Eye (tissue), 1 donor: ENCODE measurements around the gene HMGXB4.
"Not testable (repeated sequence)": the region's sequence is repeated elsewhere in the genome, so short reads cannot be mapped to it uniquely, and the experiment has no call there.

Source experiments
- DNase-seq: peaks from one replicate; pipeline ENCODE4 v3.0.0-alpha.2; 2015

HMGXB4 gene

GRCh38 chr22:35257321-35258190, at the start of gene HMGXB4:
TSS of gene HMGXB4 (plus strand) at chr22:35257493. CDS start at chr22:35262391, 4,898 bp downstream.
- DNase-seq: peak; percentile 96

DNA sequence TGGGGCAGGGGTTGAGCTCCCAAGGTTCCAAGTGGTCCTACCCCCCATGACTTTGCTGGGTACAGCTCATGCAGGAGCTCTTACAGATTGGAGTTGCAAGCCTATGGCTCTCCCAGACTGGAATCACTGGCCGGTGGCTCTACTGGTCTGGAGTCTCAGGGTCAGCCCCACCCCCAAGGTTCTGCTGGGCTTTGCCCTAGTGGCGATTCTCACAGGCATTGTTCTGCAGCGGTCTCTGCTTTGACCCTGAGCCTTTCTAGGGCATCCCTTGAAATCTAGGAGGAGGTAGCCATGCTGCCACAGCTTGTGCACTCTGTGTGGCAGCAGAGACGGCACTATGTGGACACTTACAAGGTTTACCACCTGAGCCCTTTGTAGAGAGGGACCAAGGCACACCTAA, 49.3 kb upstream of the HMGXB4 start:
- DNase-seq: no peak

DNA sequence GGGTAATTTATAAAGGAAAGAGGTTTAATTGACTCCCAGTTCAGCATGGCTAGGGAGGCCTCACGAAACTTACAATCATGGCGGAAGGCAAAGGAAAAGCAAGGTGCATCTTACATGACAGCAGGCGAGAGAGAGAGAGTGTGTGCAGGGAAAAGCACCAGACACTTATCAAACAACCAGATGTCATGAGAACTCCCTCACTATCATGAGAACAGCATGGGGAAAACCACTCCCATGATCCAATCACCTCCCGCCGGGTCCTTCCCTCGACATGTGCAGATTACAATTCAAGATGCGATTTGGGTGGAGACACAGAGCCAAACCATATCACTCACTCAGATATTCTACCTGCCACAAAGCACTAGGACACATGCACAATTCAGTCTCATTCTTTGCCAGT, 48.1 kb upstream of the HMGXB4 start:
- no peak for DNase-seq

GRCh38 chr22:35212009-35212408, 45.3 kb upstream of the HMGXB4 start:
- DNase-seq: no peak

- DNase-seq: no peak
Measured at GRCh38 chr22:35212996-35213395, 44.3 kb upstream of the HMGXB4 start.

- no peak for DNase-seq
Measured at GRCh38 chr22:35214968-35215367, 42.3 kb upstream of the HMGXB4 start.

GRCh38 chr22:35215993-35216392, 41.3 kb upstream of the HMGXB4 start:
- no peak for DNase-seq

GRCh38 chr22:35217527-35217926, 39.8 kb upstream of the HMGXB4 start:
- no peak for DNase-seq

- no peak for DNase-seq
Measured at GRCh38 chr22:35218079-35218478, 39.2 kb upstream of the HMGXB4 start.

DNA sequence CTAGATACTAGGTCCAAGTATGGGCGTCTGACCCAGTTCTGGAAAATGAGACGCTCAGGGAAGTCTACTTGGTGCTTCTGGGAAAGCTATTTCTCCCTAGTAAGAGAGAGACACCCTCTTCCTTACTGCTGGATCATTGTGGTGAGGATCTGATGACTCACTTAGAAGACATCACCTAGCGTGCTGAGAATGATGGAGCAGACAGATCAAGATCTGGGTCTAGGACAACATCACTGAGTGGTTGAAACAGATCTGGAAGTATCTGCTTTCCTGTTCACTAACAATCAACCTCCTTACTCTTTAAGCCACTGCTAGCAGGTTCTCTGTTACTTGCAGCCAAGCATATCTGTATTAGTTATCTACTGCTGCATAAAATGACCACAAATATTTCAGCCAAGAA, 38.3 kb upstream of the HMGXB4 start:
- DNase-seq: no peak

DNA sequence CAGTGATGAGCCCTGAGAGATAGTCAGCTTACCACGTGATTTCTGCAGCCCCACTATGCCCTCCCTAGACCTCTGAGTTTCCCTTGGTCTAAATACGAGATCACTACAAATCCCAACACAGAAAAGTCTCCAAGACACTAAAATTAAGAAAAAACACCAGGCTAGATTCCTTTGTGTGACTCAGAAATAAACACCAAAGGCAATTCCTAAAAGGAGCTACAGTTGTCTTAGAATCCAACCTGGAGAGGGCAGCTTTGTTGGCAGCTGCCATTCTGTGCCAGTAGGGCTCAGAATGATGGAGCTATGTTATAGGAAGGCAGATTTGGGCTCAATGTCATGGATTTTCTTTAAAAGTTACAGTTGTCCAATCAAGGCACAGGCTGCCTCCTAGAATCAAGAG, 37.1 kb upstream of the HMGXB4 start:
- DNase-seq: no peak

GRCh38 chr22:35225010-35225409, 32.3 kb upstream of the HMGXB4 start:
- DNase-seq: no peak

GRCh38 chr22:35226958-35227647, 30.2 kb upstream of the HMGXB4 start:
- DNase-seq: no peak

DNA sequence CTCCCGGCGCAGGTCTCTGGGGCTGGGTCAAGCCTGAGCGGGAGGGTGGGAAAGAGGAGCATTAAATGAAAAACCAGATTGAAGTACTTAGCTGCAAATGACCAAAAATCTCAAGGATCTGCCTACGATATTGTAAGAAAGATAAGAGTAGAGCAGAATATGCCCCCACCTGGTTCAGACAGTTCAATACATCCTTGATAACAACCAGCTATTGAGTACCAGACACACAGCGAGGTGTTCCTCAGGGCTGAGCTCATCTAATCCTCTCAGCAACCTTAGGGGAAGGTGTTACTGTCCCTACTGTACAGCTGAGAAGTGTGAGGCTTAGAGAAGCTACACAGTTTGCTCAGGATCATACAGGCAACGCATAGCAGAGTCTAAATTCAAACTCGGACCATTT, 27.4 kb upstream of the HMGXB4 start:
- no peak for DNase-seq

DNA sequence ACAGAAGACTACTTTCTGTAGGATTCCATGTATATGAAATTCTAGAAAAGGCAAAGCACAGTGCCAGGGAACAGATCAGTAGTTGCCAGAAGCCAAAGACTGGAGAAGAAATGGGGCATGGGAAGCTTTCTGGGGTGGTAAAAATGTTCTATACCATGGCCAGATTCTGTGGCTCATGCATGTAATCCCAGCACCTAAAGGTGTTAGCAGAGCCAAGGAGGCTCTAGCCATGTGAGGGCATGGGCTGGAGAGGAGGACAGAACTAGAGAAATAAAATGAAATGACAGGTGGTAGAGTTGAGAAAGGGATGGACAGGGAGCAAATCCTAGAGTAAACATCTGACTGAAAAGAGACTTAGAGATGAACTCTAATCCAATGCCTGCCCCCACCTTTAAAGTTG, 26.9 kb upstream of the HMGXB4 start:
- DNase-seq: no peak

GRCh38 chr22:35230839-35231584, 26.3 kb upstream of the HMGXB4 start:
- no peak for DNase-seq

DNA sequence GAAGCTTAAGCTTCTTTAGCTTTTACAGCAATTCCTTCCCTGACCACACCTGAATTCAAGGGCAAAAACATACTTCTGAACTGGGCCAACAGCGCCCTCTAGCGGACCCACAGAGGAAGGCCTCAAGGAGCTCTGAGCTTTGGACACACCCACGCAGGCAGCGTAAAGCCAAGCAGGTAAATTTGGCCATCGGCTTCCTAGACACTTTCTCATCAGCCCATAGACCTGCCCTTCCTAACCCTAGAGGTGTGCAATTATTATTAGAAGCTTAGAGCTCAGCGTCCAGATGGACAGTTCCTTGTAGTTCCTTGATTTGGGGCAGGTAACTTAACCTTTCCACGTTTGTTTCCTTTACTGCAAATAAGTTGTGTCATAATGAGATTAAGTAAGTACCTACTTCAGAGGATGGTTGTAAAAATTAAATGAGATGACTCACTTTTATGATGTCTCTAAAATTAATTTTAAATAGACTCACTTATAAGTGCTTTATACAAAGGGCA, 25.7 kb upstream of the HMGXB4 start:
- peak; percentile 79 for DNase-seq

- DNase-seq: not testable (repeated sequence)
Measured at GRCh38 chr22:35238749-35239148, 18.5 kb upstream of the HMGXB4 start.

DNA sequence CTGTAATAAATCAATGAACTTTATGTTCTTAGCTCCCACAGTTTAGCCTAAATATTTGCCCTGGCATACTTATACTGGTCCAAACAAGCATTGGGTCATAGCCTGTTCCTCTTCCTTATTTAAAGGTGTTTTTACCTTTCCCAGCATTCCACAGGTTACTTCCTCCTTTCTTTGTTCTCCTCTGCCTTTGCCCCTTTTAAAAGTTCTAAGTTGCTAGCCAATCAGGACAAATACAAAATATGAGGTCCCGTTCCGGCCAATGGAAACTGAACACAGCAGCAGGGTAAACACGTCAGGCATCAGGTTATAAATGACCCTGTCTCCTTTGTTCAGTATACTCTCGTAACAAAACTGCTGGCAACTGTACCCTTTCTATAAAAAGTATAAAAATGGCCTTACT, 12.8 kb upstream of the HMGXB4 start:
- not testable (repeated sequence) for DNase-seq

DNA sequence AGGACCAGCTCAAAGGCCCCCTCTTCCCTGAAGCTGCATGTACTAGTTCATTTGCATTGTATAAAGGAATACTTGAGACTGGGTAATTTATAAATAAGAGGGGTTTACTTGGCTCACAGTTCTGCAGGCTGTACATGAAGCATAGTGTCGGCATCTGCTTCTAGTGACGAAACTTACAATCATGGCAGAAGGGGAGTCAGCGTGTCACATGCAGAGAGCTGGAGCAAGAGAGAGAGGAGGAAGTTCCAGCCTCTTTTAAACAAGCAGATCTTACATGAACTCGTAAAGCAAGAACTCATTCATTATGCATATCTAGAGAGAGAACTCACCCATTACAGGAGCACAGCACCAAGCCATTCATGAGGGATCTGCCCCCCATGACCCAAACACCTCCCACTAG, 7.1 kb upstream of the HMGXB4 start:
- no peak for DNase-seq

DNA sequence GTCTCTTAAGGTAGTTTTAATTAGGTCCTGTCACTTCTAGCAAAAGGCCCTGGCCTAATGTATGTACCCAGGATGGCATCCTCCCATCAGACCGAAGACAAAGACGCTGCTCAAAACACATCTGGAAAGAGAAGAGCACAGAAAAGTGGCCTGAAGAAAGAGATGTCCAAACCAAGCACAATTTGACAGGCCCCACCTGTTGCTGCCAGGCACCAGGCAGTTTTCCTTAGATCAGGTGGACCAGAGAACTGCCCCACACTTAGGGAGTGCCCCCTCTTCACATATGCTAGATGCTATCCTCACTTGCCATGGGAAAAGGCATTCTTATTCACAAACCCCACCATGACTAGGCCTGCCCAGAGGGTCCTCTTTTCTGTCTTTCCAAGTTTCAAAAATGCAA, 3.3 kb upstream of the HMGXB4 start:
- no peak for DNase-seq

GRCh38 chr22:35257002-35257320, 332 bp upstream of the HMGXB4 start:
- no peak for DNase-seq

DNA sequence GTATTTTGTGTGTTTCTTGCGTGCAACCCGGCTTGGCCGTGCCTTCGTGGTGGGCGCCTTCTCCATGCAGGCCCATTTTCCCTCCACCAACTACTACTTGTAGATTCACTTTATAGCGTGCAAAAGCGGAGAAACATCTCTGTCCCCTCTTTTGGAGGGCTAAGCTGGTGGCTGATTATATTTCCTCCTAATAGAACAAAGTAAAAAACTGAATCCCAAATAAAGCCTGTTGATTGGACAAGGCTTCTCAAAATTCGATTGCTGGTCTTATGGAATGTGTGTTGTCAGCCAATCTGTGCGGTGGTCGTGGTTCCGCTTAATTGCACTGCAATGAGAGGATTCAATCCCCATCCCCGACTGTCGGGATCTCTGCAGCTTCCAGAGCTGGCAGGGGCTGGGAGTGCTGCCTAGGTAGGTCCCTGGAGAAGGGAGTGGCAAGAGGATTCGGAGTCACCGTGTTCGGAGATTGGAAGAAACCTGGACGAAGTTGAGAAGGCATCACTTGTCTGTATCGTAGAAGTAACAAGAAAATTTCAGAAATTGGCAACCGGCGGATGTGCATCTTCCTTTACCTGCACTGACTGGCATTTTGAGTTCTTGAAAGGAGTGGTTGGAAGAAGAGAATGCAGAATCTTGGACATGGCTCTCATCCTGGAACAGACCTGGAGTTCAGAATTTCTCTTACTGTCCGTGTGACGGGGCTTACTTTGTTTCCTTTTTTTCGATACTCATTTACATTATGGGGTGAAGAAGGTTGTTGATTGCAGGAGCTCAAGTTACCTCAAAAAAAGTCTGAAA, 1.1 kb downstream of the HMGXB4 start:
- DNase-seq: peak; percentile 77
